Stimulated activated naive B cell treated with anti-CD40 and anti-IgM and Interleukin-4, amounts not matched to agents 10 μg/mL and 1 μg/mL and 100 μg/mL, for 72 hours (primary cell): Measurements from ENCODE around the gene TNFRSF17.
"Not testable (repeated sequence)": the region's sequence is repeated elsewhere in the genome, so short reads cannot be mapped to it uniquely, and the experiment has no call there.

ENCODE experiments used
- ATAC-seq, 2 donors: fragments of 150-1000 bp; cut with Tn5 transposase; replicated peaks; 2 replicates each; pipeline ENCODE4 v1.10.0; 2021; ENCODE audit warnings: moderate library complexity in 1 of 2
- DNase-seq: peaks from one replicate; pipeline ENCODE4 v3.0.0; 2021
- H3K27ac Mint-ChIP-seq: one replicate; pipeline ENCODE4 v1.8.0; 2022; ENCODE audit warnings: mild to moderate bottlenecking, mixed read lengths
- H3K27me3 Mint-ChIP-seq, 2 donors: one replicate each; pipeline ENCODE4 v1.8.0; 2022; ENCODE audit warnings: mixed read lengths in 2 of 2
- H3K36me3 Mint-ChIP-seq, 2 donors: one replicate each; pipeline ENCODE4 v1.8.0; 2022; ENCODE audit warnings: mixed read lengths in 2 of 2, mild to moderate bottlenecking in 1 of 2
- H3K4me1 Mint-ChIP-seq, 2 donors: one replicate each; pipeline ENCODE4 v1.8.0; 2022; ENCODE audit warnings: mixed read lengths in 2 of 2, mild to moderate bottlenecking in 1 of 2
- H3K4me3 Mint-ChIP-seq, 2 donors: one replicate each; pipeline ENCODE4 v1.8.0; 2022; ENCODE audit warnings: mild to moderate bottlenecking in 2 of 2, mixed read lengths in 2 of 2, moderate library complexity in 1 of 2
- H3K9me3 Mint-ChIP-seq, 2 donors: one replicate each; pipeline ENCODE4 v1.8.0; 2022; ENCODE audit warnings: mixed read lengths in 2 of 2, mild to moderate bottlenecking in 1 of 2

The TNFRSF17 gene

DNA sequence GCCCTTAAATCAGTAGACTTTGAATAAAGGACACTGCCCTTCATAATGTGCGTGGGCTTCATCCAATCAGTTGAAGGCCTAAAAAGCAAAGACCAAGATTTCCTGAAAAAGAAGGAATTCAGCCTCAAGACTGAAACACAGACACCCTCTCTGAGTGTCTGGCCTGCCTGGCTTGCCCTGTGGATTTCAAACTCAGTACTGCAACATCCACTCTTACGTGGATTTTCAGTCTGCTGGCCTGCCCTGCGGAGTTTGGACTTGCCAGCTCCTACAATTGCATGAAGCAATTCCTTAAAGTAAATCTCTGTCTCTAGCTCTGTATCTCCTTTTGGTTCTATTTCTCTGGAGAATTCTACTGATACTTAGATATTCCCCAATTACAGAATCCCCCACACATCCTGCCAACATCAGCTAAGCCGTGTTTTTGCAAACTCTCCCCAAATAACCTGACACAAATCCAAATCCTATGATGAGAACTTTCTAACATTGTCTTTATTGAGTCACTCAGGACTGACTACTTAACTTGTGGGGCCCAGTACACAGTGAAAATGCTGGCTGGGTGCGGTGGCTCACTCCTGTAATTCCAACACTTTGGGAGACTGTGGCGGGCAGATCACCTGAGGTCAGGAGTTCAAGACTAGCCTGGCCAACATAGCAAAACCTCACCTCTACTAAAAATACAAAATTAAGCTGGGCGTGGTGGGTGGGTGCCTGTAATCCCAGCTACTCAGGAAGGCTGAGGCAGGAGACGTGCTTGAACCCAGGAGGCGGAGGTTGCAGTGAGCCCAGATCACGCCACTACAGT lies 7.2 kb upstream of the TNFRSF17 start:
- Mint-ChIP-seq H3K36me3 (peaks cover 0 to 6% of the 10 kb centered on the region in 2 donors), H3K4me1 (peaks cover 27 to 48% of the 10 kb centered on the region in 2 donors), H3K4me3 (no peak overlapping the region), H3K27ac (no peak overlapping the region), H3K27me3 (no peaks in the 10 kb centered on the region), H3K9me3 (no peaks in the 10 kb centered on the region)
- ATAC-seq, result no peak
- DNase-seq, result no peak

- not testable (repeated sequence) for H3K9me3 Mint-ChIP-seq, H3K27me3 Mint-ChIP-seq, ATAC-seq, DNase-seq, H3K36me3 Mint-ChIP-seq
- Mint-ChIP-seq H3K27ac (peak overlapping the region; percentile 76), H3K4me1 (peaks cover 47 to 81% of the 10 kb centered on the region in 2 donors), H3K4me3 (peak overlapping the region; percentile 10 to 11)
These were observed 2.6 kb upstream of the TNFRSF17 start for GRCh38 chr16:11962457-11962856.

- not testable (repeated sequence) for ATAC-seq, H3K9me3 Mint-ChIP-seq, H3K27me3 Mint-ChIP-seq, DNase-seq
- H3K36me3 Mint-ChIP-seq, result peaks cover 8 to 11% of the 10 kb centered on the region in 2 donors
- H3K4me3 Mint-ChIP-seq, result peak overlapping the region; percentile 10 to 11
- H3K4me1 Mint-ChIP-seq, result peaks cover 46 to 83% of the 10 kb centered on the region in 2 donors
- H3K27ac Mint-ChIP-seq, result peak overlapping the region; percentile 62
These were observed 2.0 kb upstream of the TNFRSF17 start for GRCh38 chr16:11962978-11963377.

GRCh38 chr16:11963706-11964105 lies 1.3 kb upstream of the TNFRSF17 start:
- ATAC-seq (no peak), DNase-seq (no peak)
- Mint-ChIP-seq H3K27me3 (no peaks in the 10 kb centered on the region), H3K27ac (peak overlapping the region; percentile 87), H3K9me3 (no peaks in the 10 kb centered on the region), H3K36me3 (peaks cover 8 to 14% of the 10 kb centered on the region in 2 donors), H3K4me3 (peak overlapping the region in 1 of 2 donors; percentile 35), H3K4me1 (peaks cover 45 to 84% of the 10 kb centered on the region in 2 donors)

DNA sequence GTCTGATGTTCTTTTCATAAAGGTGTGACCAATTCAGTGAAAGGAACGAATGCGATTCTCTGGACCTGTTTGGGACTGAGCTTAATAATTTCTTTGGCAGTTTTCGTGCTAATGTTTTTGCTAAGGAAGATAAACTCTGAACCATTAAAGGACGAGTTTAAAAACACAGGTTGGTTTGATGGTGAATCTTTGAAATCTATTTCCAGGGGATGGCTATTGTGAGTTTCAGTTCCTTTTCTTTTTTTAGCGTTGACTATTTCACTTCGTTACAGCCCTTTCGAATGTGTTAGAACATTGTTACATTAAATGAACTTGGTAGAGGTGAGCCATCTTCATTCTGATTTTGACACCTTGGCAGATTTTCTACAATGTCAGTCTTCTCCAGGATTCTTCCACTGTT lies 1.2 kb downstream of the TNFRSF17 start:
- DNase-seq, result no peak
- ATAC-seq, result peak; percentile 50 to 56
- peaks cover 14 to 15% of the 10 kb centered on the region in 2 donors for H3K36me3 Mint-ChIP-seq
- H3K4me3 Mint-ChIP-seq, result peak overlapping the region; percentile 84 to 85
- no peaks in the 10 kb centered on the region for H3K27me3 Mint-ChIP-seq
- H3K27ac Mint-ChIP-seq, result peak overlapping the region; percentile 86
- H3K9me3 Mint-ChIP-seq, result no peaks in the 10 kb centered on the region
- peaks cover 35 to 85% of the 10 kb centered on the region in 2 donors for H3K4me1 Mint-ChIP-seq

GRCh38 chr16:11967195-11967911 lies 2.3 kb downstream of the TNFRSF17 start:
- H3K36me3 Mint-ChIP-seq, result peaks cover 17 to 18% of the 10 kb centered on the region in 2 donors
- H3K27me3 Mint-ChIP-seq, result no peaks in the 10 kb centered on the region
- ATAC-seq (no peak), DNase-seq (no peak)
- H3K27ac Mint-ChIP-seq, result peak overlapping the region; percentile 88
- H3K4me1 Mint-ChIP-seq, result peaks cover 36 to 79% of the 10 kb centered on the region in 2 donors
- no peaks in the 10 kb centered on the region for H3K9me3 Mint-ChIP-seq
- H3K4me3 Mint-ChIP-seq, result peak overlapping the region; percentile 25 to 65

GRCh38 chr16:11968577-11968976 lies 3.6 kb downstream of the TNFRSF17 start:
- Mint-ChIP-seq H3K27me3 (no peaks in the 10 kb centered on the region), H3K36me3 (peaks cover 20 to 21% of the 10 kb centered on the region in 2 donors), H3K4me1 (peaks cover 31 to 68% of the 10 kb centered on the region in 2 donors), H3K9me3 (no peaks in the 10 kb centered on the region), H3K27ac (peak overlapping the region; percentile 81), H3K4me3 (no peak overlapping the region)
- DNase-seq, result no peak
- ATAC-seq, result no peak

- H3K27me3 Mint-ChIP-seq, H3K9me3 Mint-ChIP-seq, DNase-seq: not testable (repeated sequence)
- peaks cover 19 to 64% of the 10 kb centered on the region in 2 donors for H3K4me1 Mint-ChIP-seq
- peak; percentile 43 to 47 for ATAC-seq
- peak overlapping the region in 1 of 2 donors; percentile 6 for H3K4me3 Mint-ChIP-seq
- peak overlapping the region; percentile 56 for H3K27ac Mint-ChIP-seq
- H3K36me3 Mint-ChIP-seq, result peaks cover 21 to 22% of the 10 kb centered on the region in 2 donors
These were observed 5.3 kb downstream of the TNFRSF17 start for GRCh38 chr16:11970292-11970691.

- ATAC-seq (no peak), DNase-seq (no peak)
- peaks cover 33 to 34% of the 10 kb centered on the region in 2 donors for H3K36me3 Mint-ChIP-seq
- no peaks in the 10 kb centered on the region for H3K27me3 Mint-ChIP-seq
- no peaks in the 10 kb centered on the region for H3K9me3 Mint-ChIP-seq
- H3K27ac Mint-ChIP-seq, result peak overlapping the region; percentile 67
- peaks cover 25 to 63% of the 10 kb centered on the region in 2 donors for H3K4me1 Mint-ChIP-seq
- no peak overlapping the region for H3K4me3 Mint-ChIP-seq
These were observed 7.1 kb downstream of the TNFRSF17 start for GRCh38 chr16:11972128-11972527.

DNA sequence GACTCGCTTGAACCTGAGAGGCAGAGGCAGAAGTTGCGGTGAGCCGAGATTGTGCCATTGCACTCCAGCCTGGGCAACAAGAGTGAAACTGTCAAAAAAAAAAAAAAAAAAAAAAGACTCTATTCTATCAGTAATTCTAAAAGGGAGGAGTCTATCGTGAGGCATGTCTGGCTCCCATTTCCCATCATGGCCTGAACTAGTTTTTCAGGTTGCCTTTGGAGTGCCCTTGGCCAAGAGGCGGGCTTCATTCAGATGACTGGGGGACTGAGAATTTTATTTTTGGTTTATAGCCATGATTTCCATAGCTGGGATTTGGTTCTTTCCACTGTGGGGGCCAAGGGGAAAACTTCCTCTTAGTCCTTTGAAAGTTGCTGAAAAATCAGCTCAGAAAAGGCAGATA lies 8.1 kb downstream of the TNFRSF17 start:
- Mint-ChIP-seq H3K36me3 (peaks cover 36 to 37% of the 10 kb centered on the region in 2 donors), H3K9me3 (no peaks in the 10 kb centered on the region), H3K27me3 (no peaks in the 10 kb centered on the region), H3K4me3 (no peak overlapping the region), H3K4me1 (peaks cover 26 to 66% of the 10 kb centered on the region in 2 donors), H3K27ac (no peak overlapping the region)
- ATAC-seq (no peak), DNase-seq (no peak)

- Mint-ChIP-seq H3K4me1 (peaks cover 40 to 77% of the 10 kb centered on the region in 2 donors), H3K9me3 (peaks cover 5 to 7% of the 10 kb centered on the region in 2 donors), H3K27me3 (no peaks in the 10 kb centered on the region), H3K36me3 (peaks cover 58 to 61% of the 10 kb centered on the region in 2 donors), H3K4me3 (peak overlapping the region; percentile 98), H3K27ac (peak overlapping the region; percentile 94)
- no peak for DNase-seq
- no peak for ATAC-seq
These were observed 11.9 kb downstream of the TNFRSF17 start for GRCh38 chr16:11976850-11977375.

DNA sequence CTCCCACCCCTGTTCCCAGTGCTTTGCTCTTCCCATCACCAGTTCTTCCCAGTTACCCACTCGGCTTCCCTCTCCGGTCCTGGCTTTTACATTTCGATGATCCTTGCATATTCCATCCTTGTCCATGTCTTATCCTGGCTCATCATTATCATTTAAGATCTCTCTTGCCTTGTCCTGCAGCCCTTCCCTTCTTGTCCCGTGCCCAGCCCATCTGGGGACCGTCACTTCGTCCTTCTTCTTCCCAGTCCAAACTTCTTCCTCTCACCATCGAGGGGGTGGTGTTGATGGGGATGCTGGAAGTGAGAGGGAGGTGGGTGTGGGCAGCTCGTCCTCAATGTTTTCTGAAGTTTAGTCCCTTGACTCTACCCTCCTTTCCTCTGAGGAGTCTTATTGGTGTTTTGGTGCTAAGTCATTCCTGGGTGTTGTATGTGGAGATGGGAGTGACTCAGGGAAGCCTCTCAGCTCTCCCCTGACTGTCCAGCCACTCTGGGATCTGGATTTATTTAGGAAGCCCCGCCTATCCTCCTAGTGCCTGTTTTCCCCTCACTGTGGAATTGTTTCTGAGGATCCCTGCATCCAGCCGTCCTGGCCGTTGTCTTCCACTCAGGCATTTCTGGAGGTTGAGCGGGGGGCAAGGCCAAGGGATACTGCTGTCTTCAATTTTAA lies 12.5 kb downstream of the TNFRSF17 start:
- Mint-ChIP-seq H3K9me3 (peaks cover 5 to 7% of the 10 kb centered on the region in 2 donors), H3K27ac (peak overlapping the region; percentile 94), H3K27me3 (no peaks in the 10 kb centered on the region), H3K4me3 (peak overlapping the region; percentile 98), H3K36me3 (peaks cover 55 to 59% of the 10 kb centered on the region in 2 donors), H3K4me1 (peaks cover 41 to 76% of the 10 kb centered on the region in 2 donors)
- ATAC-seq (no peak), DNase-seq (no peak)

- no peak for DNase-seq
- peaks cover 41 to 76% of the 10 kb centered on the region in 2 donors for H3K4me1 Mint-ChIP-seq
- H3K9me3 Mint-ChIP-seq, result peaks cover 5 to 7% of the 10 kb centered on the region in 2 donors
- peaks cover 52 to 58% of the 10 kb centered on the region in 2 donors for H3K36me3 Mint-ChIP-seq
- H3K27me3 Mint-ChIP-seq, result no peaks in the 10 kb centered on the region
- no peak for ATAC-seq
- peak overlapping the region; percentile 98 for H3K4me3 Mint-ChIP-seq
- H3K27ac Mint-ChIP-seq, result peak overlapping the region; percentile 94
These were observed 13.1 kb downstream of the TNFRSF17 start for GRCh38 chr16:11978080-11978479.
